Islet precursor cell (in vitro differentiated cells): Measurements from ENCODE around the gene CPNE7.

Experiments used
- DNase-seq: peaks from one replicate; pipeline ENCODE4 v3.0.0-alpha.2; 2018

The CPNE7 gene

DNA sequence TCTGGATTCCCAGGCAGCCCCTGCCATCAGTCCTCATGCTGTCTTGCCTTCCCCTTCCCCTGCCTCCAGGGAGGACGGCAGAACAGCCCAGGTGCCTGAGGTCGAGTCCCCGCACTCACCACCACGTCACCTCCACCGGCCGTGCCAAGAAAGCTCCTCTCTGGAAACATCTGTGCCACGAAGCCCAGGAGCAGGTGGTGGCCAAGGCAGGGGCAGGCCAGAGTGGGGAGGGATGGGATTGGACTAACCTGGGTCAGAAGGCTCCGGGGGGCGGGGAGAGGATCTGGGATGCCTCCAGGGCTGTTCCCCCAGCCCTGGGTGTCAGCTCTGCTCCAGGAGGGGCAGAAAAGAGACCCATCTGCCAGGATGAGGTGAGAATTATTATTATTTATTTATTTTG lies 30.4 kb downstream of the CPNE7 start:
- no peak for DNase-seq

- no peak for DNase-seq
Measured at GRCh38 chr16:89607453-89607852, 31.9 kb downstream of the CPNE7 start.

GRCh38 chr16:89607937-89608740 lies 32.6 kb downstream of the CPNE7 start:
- no peak for DNase-seq

GRCh38 chr16:89610108-89610453 lies 34.5 kb downstream of the CPNE7 start:
- no peak for DNase-seq

- DNase-seq = no peak
Measured at GRCh38 chr16:89612415-89613166, 37.0 kb downstream of the CPNE7 start.

DNA sequence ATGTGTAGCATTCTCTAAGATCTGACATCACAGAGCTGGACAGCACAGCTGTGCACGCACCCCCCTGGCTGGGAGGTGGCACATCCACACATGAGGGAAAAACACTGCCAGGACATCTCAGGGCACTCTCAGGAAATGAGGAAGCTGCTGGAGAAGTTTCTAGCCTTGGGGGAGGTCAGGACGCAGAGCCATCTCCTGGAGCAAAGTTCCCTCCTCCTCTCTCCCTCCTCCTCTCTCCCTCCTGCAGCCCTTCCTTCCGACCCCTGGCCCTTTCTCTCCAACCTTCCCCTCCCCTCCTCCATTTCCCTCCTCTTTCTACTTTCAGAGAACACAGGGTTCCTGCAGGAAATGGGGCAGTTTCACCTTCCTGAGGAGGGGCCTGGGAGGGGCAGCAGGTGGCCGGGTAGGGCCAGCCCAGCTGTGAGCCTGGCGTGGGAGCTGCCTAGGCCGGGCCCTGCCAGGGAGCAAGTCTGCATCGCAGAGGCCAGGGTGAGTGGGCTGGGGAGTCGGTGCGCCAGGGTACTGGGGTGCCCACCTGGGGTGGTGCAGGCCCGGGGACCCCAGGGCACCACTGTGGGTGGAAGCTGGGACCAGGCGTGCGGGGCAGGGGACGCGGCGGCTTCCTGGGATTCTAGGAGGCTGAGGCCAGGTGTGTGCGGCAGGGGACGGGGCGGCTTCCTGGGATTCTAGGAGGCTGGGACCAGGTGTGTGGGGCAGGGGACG lies 37.8 kb downstream of the CPNE7 start, which contains the start of gene DPEP1:
TSS of gene DPEP1 (plus strand) at position 412 of the 723 bp plus-strand sequence. CDS start 16,769 bp downstream, outside the sequence.
- no peak for DNase-seq

DNA sequence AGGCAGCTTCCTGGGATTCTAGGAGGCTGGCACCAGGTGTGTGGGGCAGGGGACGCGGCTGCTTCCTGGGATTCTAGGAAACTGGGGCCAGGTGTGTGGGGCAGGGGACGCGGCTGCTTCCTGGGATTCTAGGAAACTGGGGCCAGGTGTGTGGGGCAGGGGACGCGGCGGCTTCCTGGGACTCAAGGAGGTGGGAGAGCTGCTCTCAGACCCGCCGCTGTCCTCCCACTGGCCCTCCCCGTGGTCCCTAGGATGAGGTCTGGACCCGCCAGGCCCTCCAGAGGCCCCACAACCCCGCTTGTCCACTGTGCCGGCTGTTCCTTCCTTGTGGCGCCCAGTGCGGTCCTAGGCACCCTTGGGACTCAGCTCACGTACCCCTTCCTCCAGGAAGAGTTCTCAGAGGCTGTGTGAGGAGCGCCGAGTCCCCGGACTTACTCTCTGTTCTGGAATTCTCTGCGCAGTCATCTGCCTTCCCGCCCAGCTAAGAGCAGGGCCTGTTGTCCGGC lies 38.4 kb downstream of the CPNE7 start:
- DNase-seq = no peak

GRCh38 chr16:89615176-89615575 lies 39.6 kb downstream of the CPNE7 start:
- DNase-seq = no peak

- peak; percentile 74 for DNase-seq
Measured at GRCh38 chr16:89615596-89616090, 40.1 kb downstream of the CPNE7 start.

- no peak for DNase-seq
Measured at GRCh38 chr16:89616623-89617022, 41.1 kb downstream of the CPNE7 start.

GRCh38 chr16:89617036-89617435 lies 41.5 kb downstream of the CPNE7 start:
- no peak for DNase-seq

DNA sequence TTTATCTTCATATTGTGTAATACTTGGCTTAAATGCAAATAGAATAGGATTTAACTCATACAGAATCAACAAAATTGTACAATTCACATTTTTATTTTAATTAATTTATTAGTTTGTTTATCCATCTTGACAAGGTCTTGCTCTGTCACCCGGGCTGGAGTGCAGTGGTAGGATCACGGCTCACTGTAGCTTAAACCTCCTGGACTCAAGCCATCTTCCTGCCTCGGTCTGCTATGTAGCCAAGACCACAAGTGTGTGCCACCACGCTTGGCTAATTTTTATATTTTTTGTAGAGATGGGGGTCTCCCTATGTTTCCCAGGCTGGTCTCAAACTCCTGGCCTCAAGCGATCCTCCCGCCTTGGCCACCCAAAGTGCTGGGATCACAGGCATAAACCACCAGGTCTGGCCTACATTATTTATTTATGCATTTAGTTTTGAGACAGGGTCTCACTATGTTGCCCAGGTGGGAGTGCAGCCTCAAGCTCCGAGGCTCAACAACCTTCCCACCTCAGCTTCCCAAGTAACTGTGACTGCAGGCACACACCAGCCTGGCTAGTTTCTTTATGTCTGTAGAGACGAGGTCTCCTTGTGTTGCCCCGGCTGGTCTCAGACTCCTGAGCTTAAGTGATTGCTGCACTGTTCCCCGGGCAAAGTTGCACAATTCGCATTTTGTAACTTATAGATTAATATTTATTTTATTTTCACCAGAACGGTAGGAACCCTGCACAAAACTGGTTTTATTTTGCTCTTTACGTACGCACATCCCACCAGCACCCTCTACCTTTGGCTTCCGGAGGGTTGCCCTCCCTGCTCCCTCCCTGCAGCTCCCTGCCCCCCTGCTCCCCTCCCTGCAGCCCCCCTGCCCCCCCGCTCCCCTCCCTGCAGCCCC lies 42.8 kb downstream of the CPNE7 start:
- DNase-seq = no peak

GRCh38 chr16:89619840-89620239 lies 44.3 kb downstream of the CPNE7 start:
- DNase-seq = no peak

DNA sequence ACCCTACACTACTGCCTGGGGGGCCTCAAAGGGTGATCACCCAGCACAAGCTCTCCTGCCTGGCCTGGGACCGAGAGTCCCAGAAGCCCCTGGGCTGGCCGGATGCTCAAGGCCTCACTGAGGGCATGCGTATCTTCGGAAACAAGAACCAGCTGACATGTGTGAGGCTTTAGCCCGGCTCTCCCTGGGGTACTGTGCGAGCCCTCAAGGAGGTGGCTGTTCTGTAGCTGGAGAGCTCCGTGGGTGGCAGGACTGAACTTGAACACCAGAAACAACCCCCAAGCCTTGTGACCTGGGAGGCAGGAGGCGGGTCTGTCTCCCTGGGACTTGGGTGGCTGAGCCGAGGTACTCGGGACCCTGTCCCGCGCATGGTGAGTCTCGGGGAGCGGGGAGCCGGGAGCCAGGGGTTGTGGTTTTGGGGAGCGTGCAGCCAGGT lies 44.9 kb downstream of the CPNE7 start:
- DNase-seq = no peak

GRCh38 chr16:89621136-89621697 lies 45.7 kb downstream of the CPNE7 start:
- no peak for DNase-seq

DNA sequence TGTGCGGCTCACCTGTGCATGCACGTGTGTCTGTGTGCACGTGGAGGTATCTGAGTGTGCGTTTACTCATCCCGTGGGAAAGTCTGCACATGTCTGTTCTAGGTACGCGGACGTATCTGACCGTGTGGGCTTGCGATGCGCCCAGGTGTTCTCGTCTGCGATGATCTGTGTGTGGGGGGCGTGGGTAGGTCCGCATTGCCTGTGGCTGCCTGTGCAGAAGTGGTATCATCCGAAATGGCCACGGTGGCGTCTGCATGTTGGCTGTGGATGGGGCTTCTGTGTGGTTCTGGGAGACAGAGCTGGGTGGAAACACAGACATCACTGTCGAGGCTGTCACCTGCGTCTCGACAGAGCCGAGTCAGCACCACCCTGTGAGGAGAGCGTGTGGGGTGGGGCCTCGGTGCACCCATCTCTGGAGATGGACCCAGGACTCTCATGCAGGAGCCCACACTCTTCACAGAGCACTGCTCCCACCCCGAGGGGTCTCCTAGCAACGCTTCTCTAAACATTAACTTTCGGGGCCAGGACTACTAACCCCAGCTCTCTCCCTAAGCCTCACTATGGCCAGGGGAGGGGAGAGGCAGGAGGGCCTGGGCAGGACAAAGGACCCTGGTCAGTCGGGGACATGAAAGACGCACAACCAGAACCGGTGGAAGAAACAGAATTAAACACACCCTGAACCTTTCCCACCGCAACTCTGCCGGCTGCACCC lies 46.3 kb downstream of the CPNE7 start:
- DNase-seq = no peak

- no peak for DNase-seq
Measured at GRCh38 chr16:89623511-89624261, 48.1 kb downstream of the CPNE7 start.

GRCh38 chr16:89624777-89625761 lies 49.5 kb downstream of the CPNE7 start:
- no peak for DNase-seq
